Measurements from ENCODE around the gene SP140. TPM values are rescaled to one million over a fixed set of nuclear protein-coding genes. Genes with fewer than 3 reads are reported as not detected.
A peak's percentile ranks its signal among the peaks of the same experiment; 100 is the strongest.

The SP140 gene
- total RNA-seq, 1 experiment from 2014 or later = 2.6 TPM

DNA sequence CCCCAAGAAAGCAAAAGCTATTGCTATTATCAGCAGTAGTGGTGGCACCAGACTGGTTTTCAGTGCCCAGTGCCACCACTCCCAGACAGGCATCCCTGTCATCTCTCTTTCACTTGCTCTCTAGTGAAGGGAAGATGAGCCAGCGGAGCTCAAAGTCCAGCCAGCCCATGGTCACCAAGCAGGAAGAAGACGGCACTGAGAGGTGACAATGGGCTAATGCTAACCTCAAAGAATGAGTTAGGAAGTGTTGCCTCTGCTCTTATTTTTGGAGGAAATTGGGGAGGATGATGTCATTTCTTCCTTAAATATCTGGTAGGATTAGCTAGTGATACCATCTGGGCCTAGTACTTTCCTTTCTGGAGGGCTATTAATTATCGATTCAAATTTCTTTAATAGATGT is 1.7 kb downstream of the SP140 start:
- no peak overlapping the region for H2AFZ ChIP-seq (ENCODE audit: low read depth, low read length, poor library complexity, severe bottlenecking)
- DNase-seq (ENCODE audit: low read depth, low spot score) (no peak), ATAC-seq (no peak)
- H4K20me1 ChIP-seq (ENCODE audit: insufficient read depth) = no peaks in the 10 kb centered on the region
- H3K9me2 ChIP-seq (ENCODE audit: insufficient read depth) = no peaks in the 10 kb centered on the region
- H3K27me3 ChIP-seq (ENCODE audit: insufficient read depth, low read length) = no peaks in the 10 kb centered on the region
- H3K9me3 ChIP-seq (ENCODE audit: control insufficient read depth in 1 of 2, insufficient read depth in 1 of 2, low read depth in 1 of 2, low read length in 2 of 2) = no peaks in the 10 kb centered on the region
- ChIA-PET RAD21 (ENCODE audit: low non-redundant PET in 1 of 2, low total read pairs in 2 of 2, uncharacterized antibody in 2 of 2, unreplicated experiment in 2 of 2) (no interaction called here), POLR2A (no interaction called here), CTCF (no interaction called here)
- no peak overlapping the region for H3K4me3 ChIP-seq (replicated peaks in 1 of 2; ENCODE audit: low read depth in 1 of 2, low read length in 2 of 2)
- no peak overlapping the region for H3K9ac ChIP-seq (ENCODE audit: low read length)
- no peaks in the 10 kb centered on the region for H3K79me2 ChIP-seq (ENCODE audit: insufficient read depth, low read length)
- no TSS peak for BruUV-seq (replicated peaks)
- H3K4me2 ChIP-seq (ENCODE audit: low read length) = no peak overlapping the region
- H3K36me3 ChIP-seq (ENCODE audit: control insufficient read depth in 1 of 2, insufficient read depth in 2 of 2, low read length in 2 of 2) = no peaks in the 10 kb centered on the region
- H3K4me1 ChIP-seq (ENCODE audit: control insufficient read depth in 1 of 2, insufficient read depth in 2 of 2, low read length in 2 of 2) = peaks cover 0 to 6% of the 10 kb centered on the region in 2 experiments; a peak in 1 of 4 replicates
- TF ChIP-seq, protein P1, sequence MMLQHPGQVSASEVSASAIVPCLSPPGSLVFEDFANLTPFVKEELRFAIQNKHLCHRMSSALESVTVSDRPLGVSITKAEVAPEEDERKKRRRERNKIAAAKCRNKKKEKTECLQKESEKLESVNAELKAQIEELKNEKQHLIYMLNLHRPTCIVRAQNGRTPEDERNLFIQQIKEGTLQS (IDR thresholded peaks at IDR 0.05) = no peak
- TF ChIP-seq JUND (IDR thresholded peaks at IDR 0.05) = no peak
- TF ChIP-seq, protein P2, sequence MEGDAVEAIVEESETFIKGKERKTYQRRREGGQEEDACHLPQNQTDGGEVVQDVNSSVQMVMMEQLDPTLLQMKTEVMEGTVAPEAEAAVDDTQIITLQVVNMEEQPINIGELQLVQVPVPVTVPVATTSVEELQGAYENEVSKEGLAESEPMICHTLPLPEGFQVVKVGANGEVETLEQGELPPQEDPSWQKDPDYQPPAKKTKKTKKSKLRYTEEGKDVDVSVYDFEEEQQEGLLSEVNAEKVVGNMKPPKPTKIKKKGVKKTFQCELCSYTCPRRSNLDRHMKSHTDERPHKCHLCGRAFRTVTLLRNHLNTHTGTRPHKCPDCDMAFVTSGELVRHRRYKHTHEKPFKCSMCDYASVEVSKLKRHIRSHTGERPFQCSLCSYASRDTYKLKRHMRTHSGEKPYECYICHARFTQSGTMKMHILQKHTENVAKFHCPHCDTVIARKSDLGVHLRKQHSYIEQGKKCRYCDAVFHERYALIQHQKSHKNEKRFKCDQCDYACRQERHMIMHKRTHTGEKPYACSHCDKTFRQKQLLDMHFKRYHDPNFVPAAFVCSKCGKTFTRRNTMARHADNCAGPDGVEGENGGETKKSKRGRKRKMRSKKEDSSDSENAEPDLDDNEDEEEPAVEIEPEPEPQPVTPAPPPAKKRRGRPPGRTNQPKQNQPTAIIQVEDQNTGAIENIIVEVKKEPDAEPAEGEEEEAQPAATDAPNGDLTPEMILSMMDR (IDR thresholded peaks at IDR 0.05 in 2 of 3, conservative IDR thresholded peaks at IDR 0.05 in 1 of 3; ENCODE audit: borderline replicate concordance in 1 of 3, insufficient read depth in 1 of 3, low read depth in 2 of 3, low read length in 2 of 3) = no peak
- TF ChIP-seq ZNF274 (IDR thresholded peaks at IDR 0.05; ENCODE audit: low read depth, low read length) = no peak
- no peak for TF ChIP-seq SIN3A (IDR thresholded peaks at IDR 0.05; ENCODE audit: low read depth)
- no peak for TF ChIP-seq SRF (IDR thresholded peaks at IDR 0.05; ENCODE audit: low read depth)
- TF ChIP-seq CBX3 (IDR thresholded peaks at IDR 0.05; ENCODE audit: low read depth) = no peak
- TF ChIP-seq EZH2phosphoT487 (IDR thresholded peaks at IDR 0.05; ENCODE audit: borderline replicate concordance) = no peak
- intact Hi-C loops (cut with micrococcal nuclease) = no loop called here
- no peak overlapping the region for H3K27ac ChIP-seq (ENCODE audit: low read depth, low read length)

DNA sequence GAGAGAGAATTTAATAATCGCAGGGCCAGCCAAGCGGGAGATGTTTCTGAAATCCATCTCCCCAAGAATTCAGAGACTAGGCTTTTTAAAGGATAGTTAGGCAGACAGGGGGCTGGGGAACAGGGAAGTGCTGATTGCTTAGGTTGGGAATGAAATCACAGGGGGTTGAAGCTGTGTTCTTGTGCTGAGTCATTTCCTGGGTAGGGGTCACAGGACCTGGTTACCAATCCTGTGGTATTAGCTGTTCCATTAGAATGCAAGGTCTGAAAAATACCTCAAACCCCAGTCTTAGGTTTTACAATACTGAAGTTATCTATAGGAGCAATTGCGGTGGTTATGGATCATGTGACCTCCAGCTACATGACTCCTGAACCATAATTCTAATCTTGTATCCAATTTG is 4.6 kb downstream of the SP140 start:
- Histone ChIP-seq H3K9me2 (ENCODE audit: insufficient read depth) (no peaks in the 10 kb centered on the region), H3K9me3 (ENCODE audit: control insufficient read depth in 1 of 2, insufficient read depth in 1 of 2, low read depth in 1 of 2, low read length in 2 of 2) (no peaks in the 10 kb centered on the region), H3K79me2 (ENCODE audit: insufficient read depth, low read length) (no peaks in the 10 kb centered on the region), H3K4me2 (ENCODE audit: low read length) (0 out of 2 replicates have a peak overlapping the region, but pooled peaks have one; percentile 12), H3K4me3 (replicated peaks in 1 of 2; ENCODE audit: low read depth in 1 of 2, low read length in 2 of 2) (no peak overlapping the region), H3K27me3 (ENCODE audit: insufficient read depth, low read length) (no peaks in the 10 kb centered on the region), H2AFZ (ENCODE audit: low read depth, low read length, poor library complexity, severe bottlenecking) (peak overlapping the region; percentile 57), H3K36me3 (ENCODE audit: control insufficient read depth in 1 of 2, insufficient read depth in 2 of 2, low read length in 2 of 2) (no peaks in the 10 kb centered on the region), H3K4me1 (ENCODE audit: control insufficient read depth in 1 of 2, insufficient read depth in 2 of 2, low read length in 2 of 2) (peaks cover 0 to 6% of the 10 kb centered on the region in 2 experiments; a peak in 1 of 4 replicates), H3K9ac (ENCODE audit: low read length) (no peak overlapping the region), H3K27ac (ENCODE audit: low read depth, low read length) (no peak overlapping the region), H4K20me1 (ENCODE audit: insufficient read depth) (no peaks in the 10 kb centered on the region)
- DNase-seq (ENCODE audit: low read depth, low spot score) (no peak), ATAC-seq (no peak)
- intact Hi-C loops (cut with micrococcal nuclease) = no loop called here
- ChIA-PET CTCF (no interaction called here), POLR2A (no interaction called here), RAD21 (ENCODE audit: low non-redundant PET in 1 of 2, low total read pairs in 2 of 2, uncharacterized antibody in 2 of 2, unreplicated experiment in 2 of 2) (no interaction called here)
- BruUV-seq (replicated peaks) = no TSS peak
- TF ChIP-seq ZBTB33 (IDR thresholded peaks at IDR 0.05; ENCODE audit: extremely low read depth, insufficient replicate concordance, low read length) = no peak
- TF ChIP-seq MAX (IDR thresholded peaks at IDR 0.05) = no peak
- TF ChIP-seq SP1 (IDR thresholded peaks at IDR 0.05; ENCODE audit: low read depth) = no peak
- TF ChIP-seq JUND (IDR thresholded peaks at IDR 0.05) = no peak
- TF ChIP-seq TCF7L2 (IDR thresholded peaks at IDR 0.05; ENCODE audit: borderline replicate concordance, extremely low read depth, insufficient read depth, insufficient read length) = no peak
- TF ChIP-seq ELF1 (IDR thresholded peaks at IDR 0.05; ENCODE audit: borderline replicate concordance, low read depth) = no peak
- TF ChIP-seq RAD21 (IDR thresholded peaks at IDR 0.05; ENCODE audit: low read depth) = no peak
- TF ChIP-seq ZNF274 (IDR thresholded peaks at IDR 0.05; ENCODE audit: low read depth, low read length) = no peak
- TF ChIP-seq POLR2AphosphoS5 (IDR thresholded peaks at IDR 0.05; ENCODE audit: low read depth, low read length) = no peak
- TF ChIP-seq SRF (IDR thresholded peaks at IDR 0.05; ENCODE audit: low read depth) = no peak
- TF ChIP-seq, protein P1 (IDR thresholded peaks at IDR 0.05) = no peak
- no peak for TF ChIP-seq EZH2phosphoT487 (IDR thresholded peaks at IDR 0.05; ENCODE audit: borderline replicate concordance)
- no peak for TF ChIP-seq ZFX (IDR thresholded peaks at IDR 0.05)
- TF ChIP-seq SIN3A (IDR thresholded peaks at IDR 0.05; ENCODE audit: low read depth) = no peak
- TF ChIP-seq CBX3 (IDR thresholded peaks at IDR 0.05; ENCODE audit: low read depth) = no peak
